Urinary bladder (tissue), 4 donors: ENCODE data around the gene POLE. TPM values are rescaled to one million over a fixed set of nuclear protein-coding genes. Genes with fewer than 3 reads are reported as not detected.

Experiments
- DNase-seq: peaks from one replicate; pipeline ENCODE4 v3.0.0-alpha.2; 2015; ENCODE audit errors: extremely low spot score
- H3K27ac ChIP-seq: one replicate; pipeline ENCODE4 v1.5.1; 2013; ENCODE audit warnings: low read depth, mild to moderate bottlenecking, moderate library complexity
- H3K36me3 ChIP-seq: one replicate; pipeline ENCODE4 v1.6.1; 2013; ENCODE audit warnings: mild to moderate bottlenecking, moderate library complexity; ENCODE audit not compliant: insufficient read depth
- H3K4me1 ChIP-seq: one replicate; pipeline ENCODE4 v1.6.1; 2013; ENCODE audit warnings: mild to moderate bottlenecking, moderate library complexity; ENCODE audit not compliant: insufficient read depth
- H3K4me3 ChIP-seq: one replicate; pipeline ENCODE4 v1.5.1; 2013; ENCODE audit warnings: low read depth, low read length
- WGBS: extraction: QIAGEN DNeasy Blood & Tissue Kit; methylation state at CpG from one replicate; pipeline ENCODE4 v1.1.7; 2013; 5-methylcytosine and 5-hydroxymethylcytosine counted together
- polyA plus RNA-seq: library from polyadenylated mRNA; stranded (reverse); fragments of 200-250 nt; gene quantifications from one replicate; pipeline ENCODE4 v1.2.3, GENCODE V29; 2013
- total RNA-seq: library from RNA; depleted of rRNA; stranded (reverse); fragments of >200 nt; gene quantifications from one replicate; pipeline ENCODE4 v1.2.3, GENCODE V29; 2014
- donor health status: healthy with polysubstance abuse.
- donor health status: healthy.

POLE gene
- total and polyA plus RNA-seq, 2 donors = 17.9 to 49.7 TPM

DNA sequence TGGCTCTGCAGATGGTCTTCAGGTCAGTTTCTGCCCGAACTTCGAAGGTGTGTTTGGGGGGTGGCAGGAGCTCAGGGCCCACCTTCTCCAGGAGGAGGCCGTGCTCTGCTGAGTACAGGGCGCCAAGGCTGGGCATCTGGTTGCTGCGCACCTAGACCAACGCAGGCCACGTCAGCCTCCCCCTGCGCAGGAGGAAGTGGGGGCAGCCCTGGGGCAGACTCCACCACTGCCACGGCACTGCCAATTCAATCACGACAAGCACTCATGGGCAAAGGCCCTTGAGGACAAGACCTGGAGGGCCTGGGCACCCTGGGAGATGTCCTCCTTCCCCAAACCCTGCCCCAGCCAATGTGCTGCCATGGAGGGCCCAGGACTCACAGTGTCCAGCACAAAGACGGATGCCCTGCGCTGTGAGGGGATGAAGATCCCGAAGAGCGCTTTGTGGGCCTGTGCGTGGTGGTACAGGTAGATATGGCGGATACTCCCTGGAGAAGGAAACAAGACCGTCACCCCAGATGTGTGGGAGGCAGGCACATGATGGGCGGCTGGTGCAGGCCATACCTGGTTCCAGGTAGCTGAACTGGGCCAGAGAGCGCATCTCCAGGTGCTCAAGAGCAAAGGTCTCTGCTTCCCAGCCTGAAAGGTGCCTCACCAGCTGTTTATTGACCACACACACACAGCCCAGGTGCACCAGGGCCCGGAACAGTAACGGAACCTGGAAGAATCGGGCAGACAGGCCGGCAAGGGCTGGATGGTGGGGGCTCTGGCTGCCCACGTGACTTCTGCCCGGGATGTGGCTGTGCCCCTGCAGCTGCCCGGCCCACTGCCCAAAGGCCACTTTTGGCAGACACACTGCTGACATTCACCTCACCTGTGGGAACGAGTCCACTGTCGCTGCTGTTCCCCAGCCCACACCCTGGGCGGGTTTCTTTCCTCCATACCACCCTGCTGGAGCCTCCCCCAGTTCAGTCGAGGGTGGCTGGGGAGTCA lies 44.0 kb downstream of the POLE start:
- Histone ChIP-seq H3K27ac (no peak overlapping the region), H3K4me3 (no peak overlapping the region), H3K36me3 (peaks cover 2% of the 10 kb centered on the region), H3K4me1 (no peaks in the 10 kb centered on the region)
- no peak for DNase-seq
- WGBS = 96% methylated on average over 30 of the region's 30 CpGs

DNA sequence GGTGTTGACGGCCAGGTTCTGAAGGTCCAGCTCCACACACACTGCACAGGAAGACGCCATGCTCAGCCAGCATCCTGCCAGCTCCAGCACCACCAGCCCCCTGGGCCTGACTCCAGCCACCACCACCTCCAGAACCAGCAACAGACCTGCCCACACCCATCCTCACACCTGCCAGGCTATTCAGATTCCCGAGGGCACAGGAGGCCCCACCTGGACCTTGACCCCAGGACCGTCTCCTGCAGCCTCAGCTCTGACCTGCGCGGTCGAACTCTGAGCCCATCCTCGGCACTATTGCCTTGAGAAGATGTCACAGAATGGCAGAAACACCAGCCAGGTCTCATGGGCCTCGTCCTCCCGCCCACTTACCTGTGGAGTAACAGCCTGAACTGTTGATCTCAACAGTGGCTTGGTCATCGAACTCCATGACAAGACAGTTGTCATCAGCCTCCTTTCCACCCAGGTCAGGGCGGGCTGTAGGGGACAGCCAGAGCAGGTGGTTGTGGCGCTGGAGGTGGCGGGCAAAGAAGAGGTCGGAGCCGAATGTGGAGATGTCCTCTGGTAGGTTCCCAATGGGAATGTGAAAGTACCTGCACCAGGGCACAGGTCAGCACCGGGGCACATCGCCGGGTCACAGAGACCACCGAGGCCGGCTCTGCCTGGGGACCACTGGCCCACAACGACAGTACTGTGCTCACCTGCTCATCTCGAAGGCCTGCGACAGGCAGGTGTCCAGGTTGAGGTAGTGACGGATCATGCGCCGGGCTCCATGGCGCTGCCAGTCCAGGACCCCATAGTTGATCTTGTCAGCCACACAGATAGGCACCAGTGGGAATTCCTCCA lies 45.1 kb downstream of the POLE start:
- Histone ChIP-seq H3K36me3 (peaks cover under 1% of the 10 kb centered on the region), H3K4me1 (no peaks in the 10 kb centered on the region), H3K27ac (no peak overlapping the region), H3K4me3 (no peak overlapping the region)
- 96% methylated on average over 28 of the region's 28 CpGs for WGBS
- DNase-seq = no peak

DNA sequence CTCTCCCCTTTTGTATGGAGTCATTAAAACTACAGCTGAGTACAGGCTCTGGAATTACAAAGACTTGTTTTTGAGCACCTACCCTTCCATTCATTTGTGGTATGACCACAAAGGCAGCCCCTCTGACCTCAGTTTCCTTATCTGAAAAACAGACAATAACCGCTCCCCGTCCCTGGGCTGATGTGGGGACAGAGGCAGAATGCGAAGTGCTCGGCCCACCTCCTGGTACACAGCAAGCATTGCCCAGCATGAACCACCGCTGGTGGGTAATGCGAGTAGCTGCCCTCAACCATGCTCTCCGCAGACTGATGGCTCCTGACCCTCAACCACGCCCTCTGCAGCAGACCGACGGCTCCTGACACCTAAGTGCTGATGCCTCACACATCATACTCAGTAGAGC lies 46.2 kb downstream of the POLE start:
- DNase-seq = no peak
- Histone ChIP-seq H3K4me1 (no peaks in the 10 kb centered on the region), H3K36me3 (no peaks in the 10 kb centered on the region), H3K27ac (no peak overlapping the region), H3K4me3 (no peak overlapping the region)
- WGBS = 87% methylated on average over 10 of the region's 10 CpGs

DNA sequence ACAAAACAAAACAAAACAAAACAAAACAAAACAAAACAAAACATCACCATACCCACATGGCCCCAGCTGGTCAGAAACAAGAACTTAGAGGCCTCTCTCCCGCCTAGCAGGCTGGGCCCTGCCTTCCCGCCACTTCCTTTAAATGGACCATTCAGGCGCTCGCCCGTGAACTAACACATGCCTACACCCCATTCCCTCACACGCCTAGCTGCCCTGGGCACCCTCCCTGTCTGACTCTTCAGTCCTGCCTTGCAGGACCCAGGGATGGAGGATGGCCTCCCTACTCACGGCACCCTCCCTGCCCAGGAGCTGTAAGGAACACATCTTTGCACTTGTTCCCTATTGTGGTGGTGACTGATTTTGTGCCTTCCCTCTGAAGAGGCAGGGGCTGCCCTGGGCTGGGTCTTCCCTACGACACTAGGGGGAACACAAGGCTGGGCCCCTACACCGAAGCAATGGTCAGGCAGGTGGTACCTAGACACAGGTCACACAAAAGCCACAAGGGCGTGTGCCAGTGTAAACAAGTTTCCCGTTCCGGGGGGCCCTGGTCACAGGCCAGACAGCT lies 47.1 kb downstream of the POLE start:
- WGBS = 89% methylated on average over 12 of the region's 12 CpGs
- Histone ChIP-seq H3K4me1 (no peaks in the 10 kb centered on the region), H3K4me3 (no peak overlapping the region), H3K27ac (no peak overlapping the region), H3K36me3 (peaks cover 2% of the 10 kb centered on the region)
- no peak for DNase-seq

DNA sequence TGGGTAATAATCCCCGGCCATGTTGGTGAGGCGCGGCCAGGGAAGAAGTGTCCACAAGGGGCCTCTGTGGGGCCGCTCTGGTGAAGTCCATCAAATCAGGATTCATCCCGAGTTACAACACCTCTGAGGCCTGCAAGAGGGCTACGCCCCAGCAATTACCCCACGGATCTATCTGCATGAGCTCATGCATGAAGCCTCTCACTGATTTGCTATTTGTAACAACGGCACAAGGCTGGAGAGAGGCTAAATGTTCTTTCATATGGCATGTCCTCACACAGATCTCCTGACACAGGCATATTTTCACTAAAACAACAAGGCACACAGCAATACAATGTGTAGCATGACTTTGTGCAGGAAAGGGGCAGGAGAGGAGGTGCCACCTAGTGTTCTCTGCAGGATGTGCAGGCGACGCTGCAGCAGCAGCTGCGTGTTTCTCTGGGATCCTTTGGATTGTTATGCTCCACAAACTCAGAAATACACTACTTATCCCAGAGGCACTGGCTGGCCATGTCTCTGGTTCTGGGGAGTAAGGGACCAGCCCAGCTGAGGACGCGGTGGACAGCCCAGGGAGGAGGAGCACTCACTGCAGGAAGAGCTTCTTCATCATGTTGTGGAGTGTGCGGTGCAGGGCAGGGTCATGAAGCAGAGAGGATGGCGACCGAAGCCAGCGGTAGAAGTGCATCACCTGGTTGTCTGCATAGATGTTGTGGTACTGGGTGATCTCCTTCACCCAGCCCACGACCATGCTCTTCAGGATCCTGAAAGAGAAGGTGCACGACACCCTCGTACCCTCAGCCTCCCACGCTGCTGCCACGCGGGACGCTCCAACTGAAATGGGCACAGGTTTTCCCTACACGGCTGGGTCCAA lies 48.4 kb downstream of the POLE start:
- Histone ChIP-seq H3K27ac (no peak overlapping the region), H3K36me3 (peaks cover 2% of the 10 kb centered on the region), H3K4me1 (no peaks in the 10 kb centered on the region), H3K4me3 (no peak overlapping the region)
- 74% methylated on average over 25 of the region's 25 CpGs for WGBS
- no peak for DNase-seq

DNA sequence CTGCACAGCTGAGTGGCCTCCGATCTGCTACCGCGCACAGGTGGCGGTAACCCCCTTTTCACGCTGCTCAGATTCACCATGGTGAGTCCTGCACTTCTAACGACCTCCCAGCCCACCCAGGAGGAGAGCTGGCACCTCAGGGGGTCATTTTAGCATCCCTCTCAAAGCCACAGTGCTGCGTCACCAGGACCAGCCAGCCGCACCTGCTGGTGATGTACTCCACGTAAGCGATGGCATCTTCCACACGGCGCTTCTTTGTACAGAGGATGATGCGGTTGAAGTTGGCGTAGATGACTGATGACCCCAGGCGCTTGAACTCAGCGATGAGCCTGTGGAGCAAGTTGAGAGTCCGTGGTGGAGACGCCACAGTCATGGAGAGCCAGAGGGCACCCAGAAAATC lies 49.3 kb downstream of the POLE start:
- H3K4me1 ChIP-seq = no peaks in the 10 kb centered on the region
- H3K4me3 ChIP-seq = no peak overlapping the region
- peaks cover 2% of the 10 kb centered on the region for H3K36me3 ChIP-seq

DNA sequence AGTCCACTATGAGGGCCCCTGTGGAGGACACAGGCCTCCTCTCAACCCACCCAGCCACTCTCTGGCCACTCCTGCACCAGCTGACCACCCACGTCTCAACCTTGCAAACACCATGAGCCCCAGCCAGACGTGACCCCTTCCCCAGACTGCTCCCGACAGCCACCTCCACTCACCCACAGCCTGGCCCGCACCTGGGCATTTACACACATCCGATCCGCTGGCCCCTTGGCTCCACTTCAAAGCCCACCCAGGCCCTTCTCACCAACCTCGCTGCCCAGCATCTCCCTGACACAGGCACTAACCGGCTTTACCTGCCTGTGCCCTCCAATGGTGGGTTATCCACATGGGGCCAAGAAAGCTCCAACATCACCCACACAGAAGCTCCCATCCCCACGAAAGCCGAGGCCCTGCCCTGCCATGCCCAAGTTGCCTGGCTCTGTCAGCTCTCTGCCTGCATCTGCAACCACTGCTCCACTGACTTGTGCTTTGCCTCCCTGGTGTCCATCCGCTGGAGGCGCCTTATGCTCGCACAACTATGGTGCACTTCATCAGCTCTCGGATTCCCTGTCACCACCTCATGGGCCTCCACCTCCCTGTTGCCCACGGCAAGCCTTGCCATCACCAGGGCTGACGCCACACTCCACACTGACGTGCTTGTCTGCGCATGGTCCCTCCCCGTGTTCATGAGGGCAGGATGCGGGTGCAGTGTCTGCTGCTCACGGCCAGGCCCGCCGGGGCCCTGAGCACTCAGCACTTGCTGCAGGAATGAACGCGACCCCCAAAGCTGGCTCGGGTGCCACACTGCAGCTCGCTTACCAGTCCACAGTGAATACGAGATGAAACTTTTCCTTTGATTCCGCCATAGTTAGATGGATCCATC lies 51.8 kb downstream of the POLE start:
- Histone ChIP-seq H3K4me3 (no peak overlapping the region), H3K4me1 (no peaks in the 10 kb centered on the region), H3K27ac (no peak overlapping the region), H3K36me3 (peaks cover 2% of the 10 kb centered on the region)
- 91% methylated on average over 29 of the region's 29 CpGs for WGBS
- DNase-seq = no peak

More for the DNA sequence above, 49.3 kb downstream of the POLE start:
- no peak overlapping the region for H3K27ac ChIP-seq
- no peak for DNase-seq
- 92% methylated on average over 18 of the region's 18 CpGs for WGBS

DNA sequence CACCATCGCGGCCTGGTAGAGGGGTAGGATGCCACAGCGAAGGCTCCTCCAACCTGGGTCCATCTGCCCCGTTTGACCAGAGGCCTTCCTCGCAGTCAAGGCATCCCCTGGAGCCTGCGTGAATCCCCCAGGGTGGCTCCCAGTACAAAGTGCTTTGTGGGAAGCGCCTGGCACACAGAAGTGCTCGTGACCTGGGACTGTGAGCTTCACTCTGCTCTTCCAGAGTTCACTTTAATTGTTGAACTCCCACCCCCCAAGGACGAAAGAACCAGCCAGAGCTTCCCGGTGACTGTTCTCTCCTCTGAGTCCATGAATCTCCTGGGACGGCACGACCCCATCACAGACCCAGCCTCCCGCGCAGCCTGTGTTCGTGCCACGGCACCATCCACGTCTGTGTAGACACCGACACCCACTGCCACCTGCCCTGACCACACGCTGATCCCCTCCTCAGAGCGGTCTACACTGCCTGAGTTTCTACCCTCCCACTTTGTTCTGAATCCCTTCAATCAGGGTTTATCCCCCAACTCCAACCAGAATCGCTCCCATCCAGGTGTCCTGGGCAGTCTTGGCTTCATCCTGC lies 52.6 kb downstream of the POLE start:
- WGBS = 97% methylated on average over 21 of the region's 21 CpGs
- no peaks in the 10 kb centered on the region for H3K4me1 ChIP-seq
- no peak overlapping the region for H3K27ac ChIP-seq
- H3K36me3 ChIP-seq = peaks cover 2% of the 10 kb centered on the region
- no peak for DNase-seq
- no peak overlapping the region for H3K4me3 ChIP-seq

DNA sequence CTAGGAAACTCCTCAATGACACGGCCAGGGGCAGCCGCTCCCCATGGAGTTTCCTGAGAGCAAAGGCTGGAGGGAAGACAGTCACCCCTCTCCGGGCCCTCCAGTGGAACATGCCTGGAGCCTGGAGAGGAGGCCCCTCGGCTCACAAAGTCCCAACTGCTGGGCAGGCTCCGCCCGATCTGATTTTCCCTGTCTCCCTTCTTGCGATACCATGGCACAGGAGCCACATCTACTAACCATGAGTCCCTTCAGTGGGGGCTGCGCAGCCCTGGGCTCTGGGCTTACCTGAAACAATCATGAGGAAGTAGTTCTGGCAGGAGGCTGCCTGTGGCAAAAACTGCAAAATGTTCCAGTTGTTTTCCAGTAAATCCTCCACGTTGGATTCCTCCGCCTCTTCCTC lies 53.2 kb downstream of the POLE start:
- H3K4me1 ChIP-seq = no peaks in the 10 kb centered on the region
- no peak for DNase-seq
- H3K27ac ChIP-seq = no peak overlapping the region
- H3K36me3 ChIP-seq = peaks cover 2% of the 10 kb centered on the region
- no peak overlapping the region for H3K4me3 ChIP-seq
- 89% methylated on average over 10 of the region's 10 CpGs for WGBS

DNA sequence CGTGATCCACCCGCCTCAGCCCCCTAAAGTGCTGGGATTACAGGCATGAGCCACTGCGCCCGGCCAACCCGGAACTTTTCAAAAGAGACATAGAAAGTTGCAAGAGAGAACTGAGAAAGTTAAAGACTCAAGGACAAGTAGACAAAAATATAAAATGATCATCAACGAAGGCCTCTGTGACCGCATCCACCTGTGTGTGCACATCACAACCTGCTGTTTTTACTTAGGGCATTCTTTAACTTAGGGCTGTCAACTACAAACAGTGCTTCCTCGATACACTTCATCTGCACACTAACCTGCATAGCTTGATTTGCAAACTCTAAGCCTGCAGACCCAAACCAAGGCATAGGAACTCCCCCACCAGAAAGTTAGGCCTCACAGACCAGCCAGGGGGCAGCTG lies 53.7 kb downstream of the POLE start:
- Histone ChIP-seq H3K36me3 (peaks cover 2% of the 10 kb centered on the region), H3K4me3 (no peak overlapping the region), H3K4me1 (no peaks in the 10 kb centered on the region), H3K27ac (no peak overlapping the region)
- DNase-seq = no peak
- 97% methylated on average over 8 of the region's 8 CpGs for WGBS

DNA sequence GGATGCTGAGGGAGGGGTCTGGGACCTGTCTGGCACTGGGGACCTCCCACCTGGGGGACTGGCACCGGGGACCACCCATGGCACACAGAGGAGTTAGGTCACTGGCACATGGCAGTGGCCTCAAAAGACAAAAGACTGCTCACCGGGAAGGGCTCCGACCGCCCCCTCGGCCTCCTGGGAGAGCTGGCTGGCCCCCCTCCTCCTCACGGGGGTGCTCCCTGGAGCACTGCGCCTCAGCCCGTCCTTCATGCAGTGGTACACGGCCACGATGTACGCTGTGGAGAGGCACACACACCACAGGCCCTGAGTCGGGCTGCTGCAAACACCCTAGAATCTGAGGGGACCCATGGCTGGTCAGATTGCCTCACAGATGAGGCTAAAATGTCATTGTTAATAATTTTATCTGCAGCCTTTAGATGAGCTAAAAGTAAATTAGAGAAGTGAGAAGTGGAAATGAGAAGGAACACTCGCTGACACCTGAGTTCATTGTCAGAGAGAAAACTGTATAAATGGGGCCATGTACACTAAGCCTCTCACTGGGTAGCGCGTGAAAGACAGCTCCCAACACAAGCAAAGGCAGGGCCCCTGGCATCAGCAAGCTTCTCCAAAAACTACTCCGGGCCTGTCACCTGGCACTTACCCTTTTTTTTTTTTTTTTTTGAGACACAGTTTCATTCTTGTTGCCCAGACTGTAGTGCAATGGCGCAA lies 54.5 kb downstream of the POLE start:
- Histone ChIP-seq H3K4me1 (no peaks in the 10 kb centered on the region), H3K27ac (no peak overlapping the region), H3K4me3 (no peak overlapping the region), H3K36me3 (peaks cover 2% of the 10 kb centered on the region)
- 86% methylated on average over 17 of the region's 17 CpGs for WGBS
- DNase-seq = no peak
